Subcutaneous preadipocyte (primary cell): ENCODE data around the gene HNRNPCL1. TPM values are rescaled to one million over a fixed set of nuclear protein-coding genes. Genes with fewer than 3 reads are reported as not detected.

Experiments used
- total RNA-seq: library from RNA; depleted of rRNA; stranded (reverse); fragments of >200 nt; gene quantifications from 2 replicates; pipeline ENCODE4 v1.2.3, GENCODE V29; 2012

The HNRNPCL1 gene
- not detected in 2 replicates for total RNA-seq

DNA sequence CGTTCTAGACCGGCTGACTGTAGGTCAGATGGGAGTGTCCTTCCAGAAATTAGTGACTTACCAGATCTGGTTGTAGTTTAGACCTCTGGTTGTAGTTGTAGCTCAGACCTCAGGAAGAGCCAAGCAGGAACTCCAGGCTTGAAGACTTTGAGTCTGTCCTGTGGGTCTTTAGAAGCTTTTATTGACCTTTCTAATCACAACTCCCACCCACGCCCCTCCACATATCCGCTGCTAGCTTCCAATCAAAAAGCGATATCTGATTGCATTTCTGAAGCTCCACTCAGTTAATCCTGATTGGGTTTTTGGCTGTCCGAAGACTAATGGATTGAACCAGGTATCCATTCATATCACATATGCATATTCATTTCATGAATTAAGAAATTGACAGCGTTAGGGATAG, at the start of gene HNRNPCL1:
HNRNPCL1 (minus strand) TSS at position 101 of the 400 bp plus-strand sequence. CDS start 431 bp downstream, outside the sequence.

DNA sequence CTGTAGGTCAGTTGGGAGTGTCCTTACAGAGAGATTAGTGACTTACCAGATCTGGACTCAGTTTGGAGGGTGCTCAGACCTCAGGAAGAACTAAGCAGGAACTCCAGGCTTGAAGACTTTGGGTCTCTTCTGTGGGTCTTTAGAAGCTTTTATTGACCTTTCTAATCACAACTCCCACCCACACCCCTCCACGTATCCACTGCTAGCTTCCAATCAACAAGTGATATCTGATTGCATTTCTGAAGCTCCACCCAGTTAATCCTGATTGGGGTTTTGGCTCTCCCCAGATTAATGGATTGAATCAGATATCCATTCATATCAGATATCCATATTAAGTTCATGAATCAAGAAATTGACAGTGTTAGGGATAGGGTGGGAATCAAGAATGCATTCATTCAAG, 49.6 kb upstream of the HNRNPCL1 start, which contains the start of gene PRAMEF10:
PRAMEF10 (minus strand) TSS at position 101 of the 400 bp plus-strand sequence. CDS start 2,423 bp downstream, outside the sequence.

DNA sequence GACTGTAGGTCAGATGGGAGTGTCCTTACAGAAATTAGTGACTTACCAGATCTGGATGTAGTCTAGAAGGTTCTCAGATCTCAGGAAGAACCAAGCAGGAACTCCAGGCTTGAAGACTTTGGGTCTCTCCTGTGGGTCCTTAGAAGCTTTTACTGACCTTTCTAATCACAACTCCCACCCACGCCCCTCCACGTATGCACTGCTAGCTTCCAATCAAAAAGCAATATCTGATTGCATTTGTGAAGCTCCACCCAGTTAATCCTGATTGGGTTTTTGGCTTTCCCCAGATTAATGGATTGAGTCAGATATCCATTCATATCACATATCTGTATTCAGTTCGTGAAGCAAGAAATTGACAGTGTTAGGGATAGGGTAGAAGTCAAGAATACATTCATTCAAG, 37.6 kb upstream of the HNRNPCL1 start, which contains the start of gene PRAMEF4:
PRAMEF4 (minus strand) TSS at position 101 of the 400 bp plus-strand sequence. CDS start 2,807 bp downstream, outside the sequence.

DNA sequence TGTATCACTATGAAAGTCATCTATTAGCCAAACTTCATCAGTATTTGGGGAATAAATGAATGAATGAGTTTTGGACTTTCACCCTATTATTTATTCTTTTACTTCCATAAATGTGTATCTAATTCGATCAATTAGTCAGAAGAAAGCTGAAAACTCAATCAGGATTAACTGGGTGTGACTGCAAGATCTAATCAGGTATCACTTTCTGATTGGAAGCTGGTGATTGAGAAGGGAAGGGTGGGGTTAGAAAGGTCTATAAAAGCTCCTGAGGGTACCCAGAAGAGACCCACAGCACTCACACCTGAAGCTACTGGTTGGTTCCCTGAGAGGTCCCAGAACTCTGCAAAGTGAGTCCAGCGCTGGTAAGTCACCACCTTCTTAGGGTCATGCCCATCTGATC, 8.3 kb upstream of the HNRNPCL1 start, which contains the start of gene PRAMEF2:
PRAMEF2 (plus strand) TSS at position 301 of the 400 bp plus-strand sequence. CDS start 1,924 bp downstream, outside the sequence.

DNA sequence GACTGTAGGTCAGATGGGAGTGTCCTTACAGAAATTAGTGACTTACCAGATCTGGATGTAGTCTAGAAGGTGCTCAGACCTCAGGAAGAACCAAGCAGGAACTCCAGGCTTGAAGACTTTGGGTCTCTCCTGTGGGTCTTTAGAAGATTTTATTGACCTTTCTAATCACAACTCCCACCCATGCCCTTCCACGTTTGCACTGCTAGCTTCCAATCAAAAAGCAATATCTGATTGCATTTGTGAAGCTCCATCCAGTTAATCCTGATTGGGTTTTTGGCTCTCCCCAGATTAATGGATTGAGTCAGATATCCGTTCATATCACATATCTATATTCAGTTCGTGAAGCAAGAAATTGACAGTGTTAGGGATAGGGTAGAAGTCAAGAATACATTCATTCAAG, 17.2 kb downstream of the HNRNPCL1 start, which contains the start of gene PRAMEF11:
PRAMEF11 (minus strand) TSS at position 101 of the 400 bp plus-strand sequence. CDS start 2,621 bp downstream, outside the sequence.

Other genes starting within 250 kb of the HNRNPCL1 start
- 2.2 and 7.0 TPM in 2 replicates for gene DHRS3, start 230.5 kb downstream of the HNRNPCL1 start, total RNA-seq
- not detected in 2 replicates for gene AADACL4, start 204.6 kb downstream of the HNRNPCL1 start, total RNA-seq
- gene AADACL3, start 132.6 kb downstream of the HNRNPCL1 start, total RNA-seq = not detected in 2 replicates
- not detected in 2 replicates for gene CFAP107, start 102.5 kb downstream of the HNRNPCL1 start, total RNA-seq
- under 0.01 TPM in 1 of 2 replicates, not detected in the other for gene PRAMEF12, start 75.0 kb downstream of the HNRNPCL1 start, total RNA-seq
- gene PRAMEF1, start 57.3 kb downstream of the HNRNPCL1 start, total RNA-seq = not detected in 2 replicates
- gene PRAMEF11, start 17.3 kb downstream of the HNRNPCL1 start, total RNA-seq = not detected in 2 replicates
- under 0.01 TPM in 1 of 2 replicates, not detected in the other for gene PRAMEF2, start 8.4 kb upstream of the HNRNPCL1 start, total RNA-seq
- gene PRAMEF4, start 37.5 kb upstream of the HNRNPCL1 start, total RNA-seq = not detected in 2 replicates
- not detected in 2 replicates for gene PRAMEF10, start 49.5 kb upstream of the HNRNPCL1 start, total RNA-seq
- not detected in 2 replicates for gene PRAMEF7, start 67.9 kb upstream of the HNRNPCL1 start, total RNA-seq
- not detected in 2 replicates for gene PRAMEF6, start 98.9 kb upstream of the HNRNPCL1 start, total RNA-seq
- gene PRAMEF27, start 207.9 kb upstream of the HNRNPCL1 start, total RNA-seq = not detected in 2 replicates
- not detected in 2 replicates for gene HNRNPCL3, start 212.0 kb upstream of the HNRNPCL1 start, total RNA-seq
- not detected in 2 replicates for gene PRAMEF25, start 222.1 kb upstream of the HNRNPCL1 start, total RNA-seq